Measurements from ENCODE around the gene BORCS8. TPM values are rescaled to one million over a fixed set of nuclear protein-coding genes. Genes with fewer than 3 reads are reported as not detected.
"Not testable (repeated sequence)": the region's sequence is repeated elsewhere in the genome, so short reads cannot be mapped to it uniquely, and the experiment has no call there.

The BORCS8 gene
- total and polyA plus RNA-seq, 9 donors: 7.8 to 16.6 (median 11.9) TPM

DNA sequence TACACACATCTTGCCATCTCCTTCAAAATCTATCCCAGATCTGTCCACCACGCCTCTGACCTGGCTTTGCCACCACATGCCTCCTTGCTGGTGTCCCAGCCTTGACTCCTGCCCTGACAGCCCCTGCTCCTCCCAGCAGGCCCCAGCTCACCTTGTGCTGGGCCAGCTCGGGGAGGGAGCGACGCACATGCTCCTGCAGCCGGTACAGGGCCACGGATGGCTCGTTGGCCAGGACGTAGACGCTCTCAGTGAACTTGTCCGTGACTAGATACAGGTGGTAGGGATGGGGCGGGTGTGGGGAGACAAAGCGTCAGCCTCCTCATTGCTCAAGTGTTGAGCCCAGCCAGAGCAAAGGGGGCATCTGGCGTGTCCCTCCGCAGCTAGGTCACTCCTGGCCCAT, 5.2 kb downstream of the BORCS8 start:
- Histone ChIP-seq H3K27ac (ENCODE audit: low read length) (no peak overlapping the region), H3K27me3 (ENCODE audit: control insufficient read depth, insufficient read depth, low read length) (no peaks in the 10 kb centered on the region), H3K9me3 (replicated peaks; ENCODE audit: control insufficient read depth, low read depth, low read length) (no peaks in the 10 kb centered on the region), H3K4me3 (ENCODE audit: low read length) (no peak overlapping the region), H3K4me1 (ENCODE audit: control insufficient read depth, insufficient read depth, low read length) (peaks cover 15% of the 10 kb centered on the region), H3K36me3 (ENCODE audit: control insufficient read depth, insufficient read depth, low read length) (peaks cover 23% of the 10 kb centered on the region)
- no peak for DNase-seq
- 89% methylated on average over 12 of the region's 14 CpGs for WGBS (ENCODE audit: insufficient coverage)

DNA sequence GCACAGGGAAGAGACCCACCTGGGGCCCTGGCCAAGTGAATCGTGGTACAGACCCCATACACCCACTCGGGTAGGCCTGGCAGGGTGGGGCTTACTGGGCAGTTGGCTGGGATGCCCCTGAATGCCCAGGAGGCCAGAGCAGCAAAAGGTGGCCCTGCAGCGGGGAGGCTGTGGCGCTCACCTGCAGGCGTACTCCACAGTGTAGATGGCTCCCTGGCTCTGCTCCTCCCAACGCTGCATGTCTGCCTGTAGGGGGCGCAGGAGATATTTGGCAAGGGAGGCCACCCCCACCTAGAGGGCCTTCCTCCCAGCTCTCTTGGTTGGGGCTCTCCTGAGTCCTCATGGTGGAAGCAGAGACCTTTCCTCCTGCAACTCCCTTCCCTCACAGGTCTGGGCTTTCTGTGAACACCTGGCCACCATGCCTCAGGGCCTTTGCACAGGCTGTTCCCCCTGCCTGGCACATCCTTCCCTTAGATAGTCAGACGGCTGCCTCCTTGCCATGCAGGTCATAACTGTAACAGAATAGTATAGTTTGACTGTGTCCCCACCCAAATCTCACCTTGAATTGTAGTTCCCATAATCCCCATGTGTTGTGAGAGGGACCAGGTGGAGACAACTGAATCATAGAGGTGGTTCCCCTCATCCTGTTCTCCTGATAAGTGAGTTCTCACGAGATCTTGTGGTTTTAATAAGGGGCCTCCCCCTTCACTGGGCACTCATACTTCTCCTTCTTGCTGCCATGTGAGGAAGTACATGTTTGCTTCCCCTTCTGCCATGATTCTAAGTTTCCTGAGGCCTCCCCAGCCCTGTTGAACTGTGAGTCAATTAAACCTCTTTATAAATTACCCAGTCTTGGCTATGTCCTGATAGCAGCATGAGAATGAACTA, 5.9 kb downstream of the BORCS8 start:
- no peak for DNase-seq
- no peaks in the 10 kb centered on the region for H3K27me3 ChIP-seq (ENCODE audit: control insufficient read depth, insufficient read depth, low read length)
- H3K4me1 ChIP-seq (ENCODE audit: control insufficient read depth, insufficient read depth, low read length): peaks cover 11% of the 10 kb centered on the region
- WGBS (ENCODE audit: insufficient coverage): 73% methylated on average over 5 of the region's 9 CpGs
- no peaks in the 10 kb centered on the region for H3K9me3 ChIP-seq (replicated peaks; ENCODE audit: control insufficient read depth, low read depth, low read length)
- no peak overlapping the region for H3K27ac ChIP-seq (ENCODE audit: low read length)
- peaks cover 30% of the 10 kb centered on the region for H3K36me3 ChIP-seq (ENCODE audit: control insufficient read depth, insufficient read depth, low read length)
- H3K4me3 ChIP-seq (ENCODE audit: low read length): no peak overlapping the region

DNA sequence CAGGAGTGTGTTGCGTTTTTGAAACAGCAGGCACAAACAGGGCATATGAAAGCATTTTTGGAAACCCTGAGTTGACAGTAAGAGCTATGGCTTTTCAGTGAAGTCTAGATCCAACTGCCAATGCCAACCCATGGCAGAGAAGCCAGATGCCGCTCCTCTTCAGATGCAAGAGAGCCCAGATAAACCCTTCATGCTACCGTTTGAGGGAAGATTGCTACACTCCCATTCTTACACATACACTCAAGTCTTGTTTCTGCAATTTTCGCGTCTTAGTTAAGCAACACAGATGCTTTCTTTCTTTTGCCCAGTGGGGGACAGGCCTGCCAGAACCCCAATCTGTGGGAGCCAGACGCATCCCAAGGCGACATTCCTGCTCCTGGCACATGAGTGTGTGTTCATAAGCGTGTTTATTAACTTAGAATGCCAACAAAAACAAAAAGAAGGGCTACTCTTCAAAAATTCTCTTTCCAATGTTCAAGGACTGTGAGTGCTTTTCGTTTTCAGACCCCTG, 10.4 kb downstream of the BORCS8 start:
- no peak for DNase-seq
- 93% methylated on average over 6 of the region's 9 CpGs for WGBS (ENCODE audit: insufficient coverage)
- no peaks in the 10 kb centered on the region for H3K27me3 ChIP-seq (ENCODE audit: control insufficient read depth, insufficient read depth, low read length)
- H3K27ac ChIP-seq (ENCODE audit: low read length): no peak overlapping the region
- H3K4me1 ChIP-seq (ENCODE audit: control insufficient read depth, insufficient read depth, low read length): no peaks in the 10 kb centered on the region
- peaks cover 53% of the 10 kb centered on the region for H3K36me3 ChIP-seq (ENCODE audit: control insufficient read depth, insufficient read depth, low read length)
- H3K9me3 ChIP-seq (replicated peaks; ENCODE audit: control insufficient read depth, low read depth, low read length): peaks cover 6% of the 10 kb centered on the region
- H3K4me3 ChIP-seq (ENCODE audit: low read length): no peak overlapping the region

DNA sequence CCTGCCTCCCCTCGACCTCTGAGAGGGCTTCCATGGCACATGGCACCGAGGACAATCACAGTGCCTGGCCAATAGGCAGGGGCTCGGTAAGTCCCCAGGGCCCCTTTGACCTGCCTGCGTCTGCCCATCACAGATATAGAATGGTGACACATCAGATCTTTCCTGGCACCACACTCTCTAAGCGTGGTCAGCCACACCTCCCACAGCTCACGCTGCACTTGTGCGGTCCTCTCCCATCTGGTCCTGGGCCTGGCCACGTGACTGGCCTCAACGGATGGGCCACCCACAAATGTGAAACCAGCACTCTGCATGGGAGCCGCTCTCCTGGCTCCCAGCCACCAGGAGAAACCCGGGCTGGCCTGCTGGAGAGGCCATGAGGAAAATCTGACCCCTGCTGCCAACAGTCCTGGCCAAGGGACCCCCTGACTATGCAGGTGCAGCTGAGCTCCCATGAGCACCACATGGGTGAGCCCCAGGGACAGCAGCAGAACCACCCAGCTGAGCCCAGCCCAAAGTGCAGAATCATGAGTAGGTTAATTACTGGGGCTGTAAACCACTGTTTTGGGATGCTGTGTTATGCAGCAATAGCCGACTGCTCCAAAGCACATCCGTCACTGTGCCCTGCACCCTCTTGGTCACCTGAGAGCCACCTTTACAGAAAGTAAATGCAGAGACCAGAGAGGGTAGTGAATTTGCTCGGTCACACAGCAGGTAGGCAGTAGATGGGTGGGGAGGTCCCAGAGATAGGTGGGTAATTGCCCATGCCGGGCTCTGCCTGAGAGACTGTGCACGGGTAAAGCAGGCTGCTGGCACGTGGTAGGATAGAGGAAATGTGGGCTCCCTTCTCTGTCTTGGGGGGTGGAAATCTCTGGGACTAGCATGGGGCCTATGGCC, 12.2 kb downstream of the BORCS8 start:
- WGBS (ENCODE audit: insufficient coverage): 82% methylated on average over 15 of the region's 17 CpGs
- H3K36me3 ChIP-seq (ENCODE audit: control insufficient read depth, insufficient read depth, low read length): peaks cover 43% of the 10 kb centered on the region

DNA sequence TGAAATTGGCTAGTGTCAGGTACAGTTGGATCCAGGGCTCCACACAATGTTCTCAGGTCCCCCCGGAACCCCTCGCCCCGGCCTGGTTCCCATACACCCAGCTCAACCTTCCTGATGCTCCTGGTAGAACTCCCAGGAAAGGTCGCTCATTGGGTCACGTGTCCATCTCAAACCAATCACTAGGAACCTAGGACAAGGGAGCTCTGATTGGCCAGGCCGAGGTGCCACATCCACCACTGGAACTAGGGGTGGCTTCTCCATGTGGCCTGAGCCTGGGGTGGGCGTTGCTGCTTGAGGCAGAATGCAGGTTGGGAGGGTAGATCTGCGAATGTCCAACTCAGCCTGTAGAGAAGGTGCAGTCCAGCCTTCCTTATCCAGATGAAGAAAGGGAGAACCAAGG, 15.0 kb downstream of the BORCS8 start:
- Histone ChIP-seq H3K27ac (ENCODE audit: low read length) (no peak overlapping the region), H3K4me3 (ENCODE audit: low read length) (no peak overlapping the region), H3K4me1 (ENCODE audit: control insufficient read depth, insufficient read depth, low read length) (peaks cover 9% of the 10 kb centered on the region), H3K36me3 (ENCODE audit: control insufficient read depth, insufficient read depth, low read length) (peaks cover 37% of the 10 kb centered on the region), H3K9me3 (replicated peaks; ENCODE audit: control insufficient read depth, low read depth, low read length) (peaks cover 6% of the 10 kb centered on the region), H3K27me3 (ENCODE audit: control insufficient read depth, insufficient read depth, low read length) (no peaks in the 10 kb centered on the region)
- no peak for DNase-seq
- WGBS (ENCODE audit: insufficient coverage): 80% methylated on average over 2 of the region's 8 CpGs

More for the DNA sequence above, 12.2 kb downstream of the BORCS8 start:
- Histone ChIP-seq H3K9me3 (replicated peaks; ENCODE audit: control insufficient read depth, low read depth, low read length) (peaks cover 6% of the 10 kb centered on the region), H3K27ac (ENCODE audit: low read length) (no peak overlapping the region), H3K27me3 (ENCODE audit: control insufficient read depth, insufficient read depth, low read length) (no peaks in the 10 kb centered on the region), H3K4me1 (ENCODE audit: control insufficient read depth, insufficient read depth, low read length) (peaks cover 2% of the 10 kb centered on the region), H3K4me3 (ENCODE audit: low read length) (no peak overlapping the region)
- no peak for DNase-seq

DNA sequence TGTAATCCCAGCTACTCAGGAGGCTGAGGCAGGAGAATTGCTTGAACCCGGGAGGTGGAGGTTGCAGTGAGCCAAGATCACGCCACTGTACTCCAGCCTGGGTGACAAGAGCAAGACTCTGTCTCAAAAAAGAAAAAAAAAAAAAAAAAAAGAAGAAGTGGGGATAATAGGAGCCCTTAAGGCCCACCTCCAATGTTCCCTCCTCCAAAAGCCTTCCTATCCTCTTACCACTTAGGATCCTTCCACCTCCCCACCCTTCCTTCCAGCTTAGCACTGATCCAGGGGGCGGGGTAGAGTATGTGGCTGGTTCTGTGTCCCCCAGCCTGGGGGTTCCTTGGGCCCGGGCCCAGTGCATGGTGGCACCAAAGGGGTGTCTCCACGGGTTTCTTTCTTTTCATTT, 18.7 kb downstream of the BORCS8 start:
- peaks cover 33% of the 10 kb centered on the region for H3K4me1 ChIP-seq (ENCODE audit: control insufficient read depth, insufficient read depth, low read length)
- peaks cover 11% of the 10 kb centered on the region for H3K36me3 ChIP-seq (ENCODE audit: control insufficient read depth, insufficient read depth, low read length)
- WGBS (ENCODE audit: insufficient coverage): 67% methylated on average over 1 of the region's 5 CpGs
- H3K27me3 ChIP-seq (ENCODE audit: control insufficient read depth, insufficient read depth, low read length); H3K9me3 ChIP-seq (replicated peaks; ENCODE audit: control insufficient read depth, low read depth, low read length); H3K4me3 ChIP-seq (ENCODE audit: low read length); H3K27ac ChIP-seq (ENCODE audit: low read length); DNase-seq: not testable (repeated sequence)

DNA sequence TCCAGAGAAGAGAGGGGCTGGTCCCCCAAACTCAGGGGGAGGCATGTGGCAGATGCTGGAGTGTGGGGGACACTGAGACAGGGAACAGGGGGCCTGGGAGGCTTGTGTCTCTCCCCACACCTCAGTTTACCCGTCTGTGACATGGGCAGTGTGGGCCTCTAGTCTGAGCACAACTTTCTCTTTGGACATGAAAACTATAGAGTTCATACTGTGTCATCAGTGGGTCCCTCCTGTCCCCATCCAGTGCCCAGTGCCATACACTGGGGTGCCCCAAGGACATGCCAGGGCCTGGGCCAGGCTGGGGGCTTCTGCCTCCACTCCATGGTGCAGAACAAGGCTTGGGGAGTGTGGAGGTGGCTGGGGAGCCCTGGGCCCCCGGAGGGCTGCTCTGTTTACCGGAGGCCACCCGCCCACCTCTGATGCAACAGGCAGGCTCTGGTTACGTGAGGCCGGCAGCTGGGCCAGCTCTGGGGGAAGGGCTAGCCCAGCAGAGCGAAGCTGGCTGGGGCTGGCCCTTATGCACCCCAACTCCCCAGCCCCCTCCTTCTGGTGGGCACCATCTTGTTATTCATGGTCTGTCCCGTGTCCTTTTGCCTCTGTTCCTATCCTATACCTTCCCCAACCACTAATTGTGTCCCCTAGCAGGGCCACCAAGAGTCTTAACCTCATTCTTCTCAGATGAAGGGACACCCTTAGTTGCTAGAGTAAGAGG, 20.0 kb downstream of the BORCS8 start:
- peaks cover 34% of the 10 kb centered on the region for H3K4me1 ChIP-seq (ENCODE audit: control insufficient read depth, insufficient read depth, low read length)
- H3K9me3 ChIP-seq (replicated peaks; ENCODE audit: control insufficient read depth, low read depth, low read length): no peaks in the 10 kb centered on the region
- peaks cover 5% of the 10 kb centered on the region for H3K36me3 ChIP-seq (ENCODE audit: control insufficient read depth, insufficient read depth, low read length)
- WGBS (ENCODE audit: insufficient coverage): 48% methylated on average over 4 of the region's 8 CpGs
- H3K27me3 ChIP-seq (ENCODE audit: control insufficient read depth, insufficient read depth, low read length): peaks cover 7% of the 10 kb centered on the region
- H3K27ac ChIP-seq (ENCODE audit: low read length): peak overlapping the region; percentile 3
- no peak overlapping the region for H3K4me3 ChIP-seq (ENCODE audit: low read length)
- DNase-seq: peak; percentile 40

DNA sequence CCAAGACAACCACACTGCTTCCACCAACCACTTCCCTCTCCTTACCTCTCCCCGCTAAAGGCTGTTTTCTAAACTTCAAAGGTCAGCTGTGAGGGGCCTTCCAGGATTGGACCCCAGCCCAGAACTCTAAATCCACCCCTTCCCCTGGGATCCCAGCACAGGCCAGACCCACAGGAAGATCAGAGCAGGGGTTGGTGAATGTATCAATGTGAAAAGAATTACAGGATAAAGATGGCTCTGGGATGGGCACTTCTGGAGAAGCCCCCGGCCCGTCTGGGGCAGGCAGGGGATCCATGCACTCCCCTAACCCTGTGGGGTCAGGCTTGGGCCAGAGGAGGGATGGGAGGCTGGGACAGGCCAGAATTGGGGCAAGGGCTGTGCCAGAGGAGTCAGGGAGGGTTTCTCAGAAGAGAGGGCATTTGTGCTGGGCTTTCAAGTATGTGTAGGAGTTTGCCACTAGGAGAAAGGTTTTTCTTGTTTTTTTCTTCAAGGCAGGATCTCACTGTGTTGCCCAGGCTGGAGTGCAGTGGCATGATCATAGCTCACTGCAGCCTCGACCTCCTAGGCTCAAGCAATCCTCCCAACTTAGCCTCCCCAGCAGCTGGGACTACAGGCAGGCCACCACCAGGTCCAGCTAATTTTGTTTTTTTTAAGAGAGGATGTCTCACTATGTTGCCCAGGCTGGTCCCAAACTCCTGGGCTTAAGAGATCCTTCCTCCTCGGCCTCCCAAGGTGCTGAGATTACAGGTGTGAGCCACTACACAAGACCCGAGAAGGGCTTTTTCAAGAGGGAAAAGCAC, 20.9 kb downstream of the BORCS8 start:
- H3K36me3 ChIP-seq (ENCODE audit: control insufficient read depth, insufficient read depth, low read length): no peaks in the 10 kb centered on the region
- DNase-seq: peak; percentile 57
- H3K4me1 ChIP-seq (ENCODE audit: control insufficient read depth, insufficient read depth, low read length): peaks cover 34% of the 10 kb centered on the region
- peaks cover 7% of the 10 kb centered on the region for H3K27me3 ChIP-seq (ENCODE audit: control insufficient read depth, insufficient read depth, low read length)
- H3K27ac ChIP-seq (ENCODE audit: low read length): no peak overlapping the region
- H3K4me3 ChIP-seq (ENCODE audit: low read length): no peak overlapping the region
- no peaks in the 10 kb centered on the region for H3K9me3 ChIP-seq (replicated peaks; ENCODE audit: control insufficient read depth, low read depth, low read length)
- 51% methylated on average over 6 of the region's 6 CpGs for WGBS (ENCODE audit: insufficient coverage)

All from muscle of leg (tissue), 11 donors.